GM12878 (cell line): Measurements from ENCODE around the gene RBP3. TPM values are rescaled to one million over a fixed set of nuclear protein-coding genes. Genes with fewer than 3 reads are reported as not detected.

Experiments
- ATAC-seq: fragments of 200-7000 bp; cut with Tn5 transposase; 3 replicates; pipeline ENCODE4 v1.9.1; 2020; ENCODE audit warnings: mild to moderate bottlenecking, moderate library complexity
- BruUV-seq: library from RNA; stranded (reverse); fragments of 400-500 nt; replicated peaks from 2 replicates; lab custom pipeline; 2021; lab: Mats Ljungman, UMichigan
- CTCF ChIA-PET: fragments of 300-600 bp; sonication (Branson Sonifier 250); formaldehyde crosslinking; extraction: SDS; loops from one replicate; lab custom pipeline; 2021; ENCODE audit warnings: inconsistent platforms; lab: Yijun Ruan, JAX
- POLR2A ChIA-PET: fragments of 350-600 bp; formaldehyde crosslinking; extraction: SDS; loops from one replicate; lab custom pipeline; 2021; ENCODE audit warnings: inconsistent platforms; lab: Charles Lee
- RAD21 ChIA-PET: fragments of 300-600 bp; sonication (Branson Sonifier 250); formaldehyde crosslinking; loops from one replicate; lab custom pipeline; 2023; ENCODE audit warnings: antibody characterized with exemption; ENCODE audit not compliant: unreplicated experiment; lab: Charles Lee
- SMC1A ChIA-PET: fragments of 300-600 bp; sonication (Branson Sonifier 250); formaldehyde crosslinking; loops from one replicate; lab custom pipeline; 2023; ENCODE audit not compliant: unreplicated experiment, uncharacterized antibody; lab: Charles Lee
- DNase-seq: peaks from one replicate; pipeline ENCODE4 v3.0.0-alpha.2; 2011; ENCODE audit warnings: low read depth, low spot score
- FAIRE-seq: peaks from 3 replicates; lab custom pipeline; 2011; peaks lifted over from hg19 to GRCh38; lab: Jason Lieb, UNC
- H2AFZ ChIP-seq: 2 replicates; pipeline ENCODE4 v1.6.0; 2011; ENCODE audit warnings: low read depth, low read length, control low read depth; ENCODE audit not compliant: control insufficient read depth
- H3K27ac ChIP-seq: 2 replicates; pipeline ENCODE4 v1.5.1; 2011; ENCODE audit warnings: control low read depth; ENCODE audit not compliant: control insufficient read depth, insufficient read depth
- H3K27me3 ChIP-seq, 2 experiments: replicated peaks in 1 of 2; 2 replicates each; pipeline versions ENCODE4 v1.6.0 to v1.6.1; 2011; ENCODE audit warnings: low read length in 1 of 2; ENCODE audit not compliant: control insufficient read depth in 2 of 2, insufficient read depth in 2 of 2
- H3K36me3 ChIP-seq, 2 experiments: 2 replicates each; pipeline ENCODE4 v1.5.1; 2011; ENCODE audit warnings: low read length in 1 of 2; ENCODE audit not compliant: control insufficient read depth in 2 of 2, insufficient read depth in 2 of 2
- H3K4me1 ChIP-seq: 2 replicates; pipeline ENCODE4 v1.6.1; 2011; ENCODE audit warnings: mild to moderate bottlenecking, low read length, moderate library complexity, mixed read lengths; ENCODE audit not compliant: control insufficient read depth, insufficient read depth
- H3K4me2 ChIP-seq: 2 replicates; pipeline ENCODE4 v1.6.0; 2011; ENCODE audit warnings: control low read depth; ENCODE audit not compliant: control insufficient read depth, insufficient read depth
- H3K4me3 ChIP-seq: fragments of 200-600 bp; sonication (generic); 2 replicates; pipeline ENCODE4 v1.5.1; 2016
- H3K79me2 ChIP-seq: 2 replicates; pipeline ENCODE4 v1.6.0; 2011; ENCODE audit warnings: low read length; ENCODE audit not compliant: control insufficient read depth, insufficient read depth
- H3K9ac ChIP-seq: 2 replicates; pipeline ENCODE4 v1.8.0; 2011; ENCODE audit warnings: low read length, control low read depth, mixed read lengths; ENCODE audit not compliant: control insufficient read depth, insufficient read depth
- H3K9me3 ChIP-seq: replicated peaks from 3 replicates; pipeline ENCODE4 v1.5.1; 2011; ENCODE audit warnings: mild to moderate bottlenecking, low read length; ENCODE audit not compliant: control insufficient read depth, insufficient read depth
- H4K20me1 ChIP-seq: 2 replicates; pipeline ENCODE4 v1.6.0; 2011; ENCODE audit not compliant: control insufficient read depth, insufficient read depth
- BHLHE40 ChIP-seq, 2 experiments: fragments of 450-650 bp in 1 of 2; IDR thresholded peaks; 2 replicates each; pipeline ENCODE4 v1.6.1; 2011 to 2017; ENCODE audit warnings: low read depth in 2 of 2, borderline replicate concordance in 1 of 2, improper control_type of control experiment in 1 of 2, low read length in 1 of 2, mild to moderate bottlenecking in 1 of 2
- CREM ChIP-seq: IDR thresholded peaks from 2 replicates; pipeline ENCODE4 v1.6.1; 2014; ENCODE audit warnings: antibody characterized with exemption, low read depth
- ETV6 ChIP-seq, 2 experiments: fragments of 450-650 bp in 1 of 2; IDR thresholded peaks in 1 of 2; conservative IDR thresholded peaks in 1 of 2; 2 replicates each; pipeline ENCODE4 v1.6.1; 2014; ENCODE audit warnings: antibody characterized with exemption in 1 of 2, borderline replicate concordance in 1 of 2, low read depth in 1 of 2, mild to moderate bottlenecking in 1 of 2, moderate library complexity in 1 of 2
- HDGF ChIP-seq: fragments of 450-650 bp; IDR thresholded peaks from 2 replicates; pipeline ENCODE4 v1.6.1; 2016; ENCODE audit warnings: antibody characterized with exemption
- NFXL1 ChIP-seq: fragments of 450-650 bp; IDR thresholded peaks from 2 replicates; pipeline ENCODE4 v1.6.1; 2017; ENCODE audit warnings: antibody characterized with exemption, mild to moderate bottlenecking, borderline replicate concordance
- NR2F1 ChIP-seq: fragments of 450-650 bp; conservative IDR thresholded peaks from 2 replicates; pipeline ENCODE4 v1.6.1; 2017; ENCODE audit warnings: mild to moderate bottlenecking
- RBBP5 ChIP-seq: fragments of 200-600 bp; sonication (generic); conservative IDR thresholded peaks from 2 replicates; pipeline ENCODE4 v1.6.1; 2016
- SMC3 ChIP-seq: IDR thresholded peaks from 2 replicates; pipeline ENCODE4 v1.6.1; 2011; ENCODE audit warnings: low read length, improper control_type of control experiment, borderline replicate concordance
- ZBED1 ChIP-seq: IDR thresholded peaks from 2 replicates; pipeline ENCODE4 v1.6.1; 2016; ENCODE audit warnings: borderline replicate concordance
- ZNF217 ChIP-seq: fragments of 450-650 bp; IDR thresholded peaks from 2 replicates; pipeline ENCODE4 v1.6.1; 2017; ENCODE audit warnings: antibody characterized with exemption, mild to moderate bottlenecking
- WGBS: methylation state at CpG from one replicate; pipeline ENCODE4 v1.1.6; 2016; ENCODE audit warnings: low lambda C conversion rate; ENCODE audit not compliant: insufficient replicate concordance, insufficient coverage; ENCODE audit errors: missing lambda C conversion rate; 5-methylcytosine and 5-hydroxymethylcytosine counted together
- in situ Hi-C: fragments of 300-500 bp; cut with MboI; formaldehyde crosslinking; loops from 9 replicates; pipeline ENCODE4 v1.14.3; 2018; ENCODE audit warnings: mixed read lengths
- intact Hi-C: fragments of 100-400 bp; cut with micrococcal nuclease; formaldehyde crosslinking; loops from one replicate; pipeline ENCODE4 v1.14.2; 2022; ENCODE audit not compliant: unreplicated experiment
- polyA plus RNA-seq, 11 experiments: library from polyadenylated mRNA; depleted of rRNA in 4 of 11; unstranded in 6 of 11; stranded (reverse) in 5 of 11; fragments of >200 nt; fragmentation: Nextera tagmentation in 4 of 11; fragmentation: Illumina TruSeq in 1 of 11; extraction: Ambion mirVana in 4 of 11; extraction: Trizol in 1 of 11; gene quantifications; 1 replicate in 1 of 11; 2 replicates in 10 of 11; pipeline versions ENCODE4 v1.2.1 to v1.2.3, GENCODE V29; 2011 to 2016; ENCODE audit warnings: inconsistent platforms in 2 of 11, missing spikeins in 2 of 11, low read depth in 1 of 11
- total RNA-seq, 4 experiments: library from RNA; depleted of rRNA in 3 of 4; stranded (reverse); fragments of >200 nt in 3 of 4; fragmentation: Illumina TruSeq in 1 of 4; extraction: Trizol in 1 of 4; gene quantifications; 2 replicates each; pipeline versions ENCODE4 v1.2.1 to v1.2.3, GENCODE V29; 2013 to 2021
- TF ChIP-seq, protein P1 (sequence below): IDR thresholded peaks from 2 replicates; pipeline ENCODE4 v1.6.1; 2011; ENCODE audit warnings: borderline replicate concordance, low read depth, mild to moderate bottlenecking, moderate library complexity, low read length; ENCODE audit not compliant: insufficient read depth, poor library complexity, severe bottlenecking
- TF ChIP-seq, protein P2 (sequence below): fragments of 450-650 bp; IDR thresholded peaks from 2 replicates; pipeline ENCODE4 v1.6.1; 2017; ENCODE audit warnings: low read depth, mild to moderate bottlenecking, moderate library complexity
- TF ChIP-seq, protein P3 (sequence below): IDR thresholded peaks from 2 replicates; pipeline ENCODE4 v1.6.1; 2011; ENCODE audit warnings: low read depth, mild to moderate bottlenecking, low read length, moderate library complexity, borderline replicate concordance; ENCODE audit errors: extremely low read depth
- TF ChIP-seq, protein P4 (sequence below): fragments of 150-350 bp; IDR thresholded peaks from 2 replicates; pipeline ENCODE4 v1.6.1; 2014; ENCODE audit warnings: mild to moderate bottlenecking, low read depth, low read length
- TF ChIP-seq, protein P5 (sequence below): fragments of 450-650 bp; IDR thresholded peaks from 2 replicates; pipeline ENCODE4 v1.6.1; 2016; ENCODE audit warnings: mild to moderate bottlenecking

Gene RBP3
- total and polyA plus RNA-seq, 10 of the 15 experiments (the other 5 are each of a cell fraction or from before 2014, with no cell fraction given) = not detected

DNA sequence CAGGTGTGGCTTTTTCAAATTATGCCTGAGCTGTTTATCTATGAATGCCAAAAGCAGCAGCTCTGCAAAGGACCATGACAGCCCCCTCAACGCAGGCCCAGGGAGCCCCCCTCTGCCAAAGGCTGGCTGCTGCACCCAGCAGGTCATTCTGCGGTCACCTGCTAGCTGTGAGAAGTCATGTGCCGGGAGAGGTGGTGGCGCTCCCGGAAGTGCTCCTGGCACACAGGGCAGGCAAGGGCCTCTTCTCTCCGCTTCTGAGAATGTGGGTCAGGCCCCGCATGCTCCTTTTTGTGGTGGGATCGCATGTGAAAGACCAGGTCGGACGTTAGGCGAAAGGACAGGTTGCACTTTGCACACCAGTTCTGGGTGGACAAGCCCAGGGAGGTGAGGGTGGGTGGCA is 19.5 kb downstream of the RBP3 start (continued):
- TF ChIP-seq, protein P1, sequence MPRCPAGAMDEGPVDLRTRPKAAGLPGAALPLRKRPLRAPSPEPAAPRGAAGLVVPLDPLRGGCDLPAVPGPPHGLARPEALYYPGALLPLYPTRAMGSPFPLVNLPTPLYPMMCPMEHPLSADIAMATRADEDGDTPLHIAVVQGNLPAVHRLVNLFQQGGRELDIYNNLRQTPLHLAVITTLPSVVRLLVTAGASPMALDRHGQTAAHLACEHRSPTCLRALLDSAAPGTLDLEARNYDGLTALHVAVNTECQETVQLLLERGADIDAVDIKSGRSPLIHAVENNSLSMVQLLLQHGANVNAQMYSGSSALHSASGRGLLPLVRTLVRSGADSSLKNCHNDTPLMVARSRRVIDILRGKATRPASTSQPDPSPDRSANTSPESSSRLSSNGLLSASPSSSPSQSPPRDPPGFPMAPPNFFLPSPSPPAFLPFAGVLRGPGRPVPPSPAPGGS = no peak
- TF ChIP-seq ZNF217 = no peak
- no peak for TF ChIP-seq NFXL1
- TF ChIP-seq ZBED1 = no peak

DNA sequence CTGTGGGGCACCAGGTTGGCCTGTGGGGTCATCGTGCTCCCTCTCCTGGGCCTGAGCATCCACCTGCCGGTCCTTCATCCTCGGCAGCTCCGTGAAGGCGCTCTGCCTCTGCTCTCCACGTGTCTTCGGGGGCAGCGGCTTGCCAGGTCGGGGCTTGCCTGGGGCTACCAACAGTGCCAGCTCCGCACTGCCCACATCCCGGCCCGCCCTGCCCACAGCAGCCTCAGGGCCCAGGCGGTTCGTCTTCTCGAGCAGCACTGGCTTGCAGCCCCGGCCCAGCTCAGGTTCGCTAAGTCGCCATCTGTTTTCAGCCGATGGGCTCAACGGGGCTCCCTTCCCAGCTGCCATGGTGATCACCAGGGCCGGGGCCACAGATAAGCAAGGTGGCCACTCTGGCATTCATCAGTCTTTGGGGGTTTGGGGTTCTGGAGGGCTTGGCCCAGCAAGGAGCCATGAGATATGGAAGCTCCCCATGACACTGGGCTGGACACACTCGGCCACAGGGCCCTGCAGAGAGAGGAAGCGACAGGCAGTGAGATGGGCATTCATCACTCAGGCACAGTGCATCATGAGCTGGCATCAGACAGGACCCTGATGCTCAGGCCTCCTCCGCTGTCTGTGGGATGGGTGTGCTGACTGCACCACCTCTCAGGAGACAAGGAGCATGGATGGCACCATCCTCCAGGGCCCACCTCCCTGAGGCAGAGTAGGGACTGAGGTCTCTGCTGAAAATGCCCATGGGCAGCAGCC is 20.4 kb downstream of the RBP3 start:
- no peak for ATAC-seq
- WGBS = 37% methylated on average over 19 of the region's 24 CpGs
- no peak for TF ChIP-seq CREM
- no peak for TF ChIP-seq BHLHE40 (IDR thresholded peaks at IDR 0.05; ENCODE audit: borderline replicate concordance in 1 of 2, low read depth in 2 of 2, low read length in 1 of 2)
- TF ChIP-seq, protein P2, sequence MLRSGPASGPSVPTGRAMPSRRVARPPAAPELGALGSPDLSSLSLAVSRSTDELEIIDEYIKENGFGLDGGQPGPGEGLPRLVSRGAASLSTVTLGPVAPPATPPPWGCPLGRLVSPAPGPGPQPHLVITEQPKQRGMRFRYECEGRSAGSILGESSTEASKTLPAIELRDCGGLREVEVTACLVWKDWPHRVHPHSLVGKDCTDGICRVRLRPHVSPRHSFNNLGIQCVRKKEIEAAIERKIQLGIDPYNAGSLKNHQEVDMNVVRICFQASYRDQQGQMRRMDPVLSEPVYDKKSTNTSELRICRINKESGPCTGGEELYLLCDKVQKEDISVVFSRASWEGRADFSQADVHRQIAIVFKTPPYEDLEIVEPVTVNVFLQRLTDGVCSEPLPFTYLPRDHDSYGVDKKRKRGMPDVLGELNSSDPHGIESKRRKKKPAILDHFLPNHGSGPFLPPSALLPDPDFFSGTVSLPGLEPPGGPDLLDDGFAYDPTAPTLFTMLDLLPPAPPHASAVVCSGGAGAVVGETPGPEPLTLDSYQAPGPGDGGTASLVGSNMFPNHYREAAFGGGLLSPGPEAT = no peak
- TF ChIP-seq NFXL1 = no peak
- TF ChIP-seq RBBP5 = no peak
- TF ChIP-seq SMC3 = no peak
- no peak for TF ChIP-seq ETV6 (conservative IDR thresholded peaks at IDR 0.05 in 1 of 2, IDR thresholded peaks at IDR 0.05 in 1 of 2; ENCODE audit: borderline replicate concordance in 1 of 2, low read depth in 1 of 2)
- no peak for TF ChIP-seq NR2F1
- TF ChIP-seq, protein P3, sequence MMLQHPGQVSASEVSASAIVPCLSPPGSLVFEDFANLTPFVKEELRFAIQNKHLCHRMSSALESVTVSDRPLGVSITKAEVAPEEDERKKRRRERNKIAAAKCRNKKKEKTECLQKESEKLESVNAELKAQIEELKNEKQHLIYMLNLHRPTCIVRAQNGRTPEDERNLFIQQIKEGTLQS = no peak
- TF ChIP-seq, protein P4, sequence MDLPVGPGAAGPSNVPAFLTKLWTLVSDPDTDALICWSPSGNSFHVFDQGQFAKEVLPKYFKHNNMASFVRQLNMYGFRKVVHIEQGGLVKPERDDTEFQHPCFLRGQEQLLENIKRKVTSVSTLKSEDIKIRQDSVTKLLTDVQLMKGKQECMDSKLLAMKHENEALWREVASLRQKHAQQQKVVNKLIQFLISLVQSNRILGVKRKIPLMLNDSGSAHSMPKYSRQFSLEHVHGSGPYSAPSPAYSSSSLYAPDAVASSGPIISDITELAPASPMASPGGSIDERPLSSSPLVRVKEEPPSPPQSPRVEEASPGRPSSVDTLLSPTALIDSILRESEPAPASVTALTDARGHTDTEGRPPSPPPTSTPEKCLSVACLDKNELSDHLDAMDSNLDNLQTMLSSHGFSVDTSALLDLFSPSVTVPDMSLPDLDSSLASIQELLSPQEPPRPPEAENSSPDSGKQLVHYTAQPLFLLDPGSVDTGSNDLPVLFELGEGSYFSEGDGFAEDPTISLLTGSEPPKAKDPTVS = no peak
- no peak for TF ChIP-seq HDGF
- TF ChIP-seq, protein P5, sequence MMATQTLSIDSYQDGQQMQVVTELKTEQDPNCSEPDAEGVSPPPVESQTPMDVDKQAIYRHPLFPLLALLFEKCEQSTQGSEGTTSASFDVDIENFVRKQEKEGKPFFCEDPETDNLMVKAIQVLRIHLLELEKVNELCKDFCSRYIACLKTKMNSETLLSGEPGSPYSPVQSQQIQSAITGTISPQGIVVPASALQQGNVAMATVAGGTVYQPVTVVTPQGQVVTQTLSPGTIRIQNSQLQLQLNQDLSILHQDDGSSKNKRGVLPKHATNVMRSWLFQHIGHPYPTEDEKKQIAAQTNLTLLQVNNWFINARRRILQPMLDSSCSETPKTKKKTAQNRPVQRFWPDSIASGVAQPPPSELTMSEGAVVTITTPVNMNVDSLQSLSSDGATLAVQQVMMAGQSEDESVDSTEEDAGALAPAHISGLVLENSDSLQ = no peak

More for the DNA sequence above, 20.4 kb downstream of the RBP3 start:
- Histone ChIP-seq H3K27ac (no peak overlapping the region), H3K4me2 (no peak overlapping the region), H3K36me3 (no peaks in the 10 kb centered on the region), H3K4me1 (no peaks in the 10 kb centered on the region), H3K9ac (no peak overlapping the region), H2AFZ (no peak overlapping the region), H3K4me3 (no peak overlapping the region), H3K79me2 (no peaks in the 10 kb centered on the region), H3K27me3 (peaks cover 0 to 3% of the 10 kb centered on the region in 2 experiments; a peak in 2 of 4 replicates), H3K9me3 (no peaks in the 10 kb centered on the region), H4K20me1 (no peaks in the 10 kb centered on the region)
- DNase-seq (no peak), FAIRE-seq (no peak)
- BruUV-seq = no TSS peak
- in situ Hi-C loops = no loop called here
- SMC1A ChIA-PET = no interaction called here
- RAD21 ChIA-PET = no interaction called here
- CTCF ChIA-PET = no interaction called here
- intact Hi-C loops = no loop called here
- POLR2A ChIA-PET = no interaction called here
